ENCODE results near the gene BRWD1.

BRWD1 gene
- 131 to 334 reads per million in 2 experiments for total RNA-seq

DNA sequence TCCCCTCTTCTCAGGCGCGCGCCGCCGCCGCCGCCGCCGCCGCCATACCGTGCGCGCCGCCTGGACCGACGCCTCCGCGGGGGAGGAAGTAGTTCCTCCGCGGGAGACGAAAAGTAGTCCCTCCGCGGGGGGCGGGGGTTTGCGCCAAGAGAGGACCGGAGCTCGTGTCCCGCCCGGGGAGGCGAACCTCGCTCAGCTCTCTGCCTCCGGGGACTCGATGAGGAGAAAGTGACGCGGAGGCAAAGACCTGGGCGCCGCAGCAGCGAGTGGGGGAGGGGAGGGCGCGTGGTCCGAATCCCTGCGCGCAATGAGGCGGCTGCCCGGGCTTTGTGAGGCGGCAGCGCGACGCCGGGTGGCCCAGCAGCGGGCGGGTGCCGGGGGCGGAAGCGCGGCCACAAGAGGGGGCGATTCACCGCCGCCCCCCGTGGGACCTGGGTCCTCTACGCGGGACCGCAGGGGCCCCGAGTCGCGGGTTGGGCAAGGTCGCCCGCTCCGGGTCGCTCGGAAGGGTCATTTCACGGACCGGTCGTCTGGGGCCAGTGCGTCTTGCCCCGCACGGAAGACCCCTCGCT is at the start of gene BRWD1:
Gene BRWD1 (minus strand): TSS at position 62 of the 572 bp plus-strand sequence. CDS start 141 bp downstream, outside the sequence.
- peak; percentile 63 for DNase-seq (ENCODE audit: low read depth)

DNA sequence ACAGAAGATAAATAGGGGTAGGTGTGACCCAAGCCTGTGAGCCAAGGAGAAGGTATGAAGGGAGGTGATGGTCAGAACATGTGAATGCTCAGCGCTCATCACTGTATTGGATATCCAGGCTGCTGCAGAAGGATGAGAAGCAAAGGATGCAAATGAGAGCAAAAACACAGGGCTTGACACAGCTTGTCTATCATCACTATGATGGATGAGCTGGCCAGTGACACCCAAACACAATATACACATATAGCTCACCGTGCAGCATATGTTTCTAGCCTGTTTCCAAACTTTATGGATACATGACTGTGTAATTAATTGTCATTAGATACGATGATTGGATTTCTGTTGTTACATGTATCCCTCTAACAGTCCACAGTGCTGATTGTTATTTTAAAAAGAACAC is 49.3 kb upstream of the BRWD1 start:
- DNase-seq (ENCODE audit: low read depth): no peak

DNA sequence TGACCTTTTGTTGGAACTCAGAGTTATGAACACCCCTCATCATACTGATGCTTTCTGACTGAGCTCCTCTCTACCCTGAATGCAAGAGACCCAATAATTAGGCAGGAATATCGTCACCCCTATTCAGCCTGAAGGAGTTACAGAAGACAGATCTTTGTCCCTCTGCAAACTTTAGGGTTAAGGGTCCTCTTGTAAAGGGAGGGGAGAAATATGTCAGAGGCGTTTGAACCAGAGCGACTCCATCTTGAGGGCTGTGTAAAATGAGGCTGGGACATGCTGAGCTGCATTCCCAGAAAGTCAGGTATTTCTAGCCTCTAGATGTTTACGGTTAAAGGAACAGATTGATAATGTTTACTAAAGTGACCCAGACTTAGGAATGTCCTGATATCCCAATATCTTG is 46.0 kb upstream of the BRWD1 start:
- no peak for DNase-seq (ENCODE audit: low read depth)

DNA sequence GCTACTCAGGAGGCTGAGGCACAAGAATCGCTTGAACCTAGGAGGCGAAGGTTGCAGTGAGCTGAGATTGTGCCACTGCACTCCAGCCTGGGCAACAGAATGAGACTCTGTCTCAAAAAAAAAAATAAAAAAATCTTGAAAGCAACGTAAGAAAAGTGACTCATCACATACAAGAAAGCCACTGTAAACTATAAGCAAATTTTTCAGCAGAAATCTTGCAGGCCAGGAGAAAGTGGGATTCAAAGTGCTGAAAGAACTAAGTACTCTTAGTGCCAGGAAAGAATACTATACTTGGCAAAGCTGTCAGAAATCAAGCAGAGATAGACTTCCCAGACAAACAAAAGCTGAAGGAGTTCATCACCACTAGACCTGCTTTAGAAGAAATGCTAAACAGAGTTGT is 39.9 kb upstream of the BRWD1 start:
- DNase-seq (ENCODE audit: low read depth): no peak

DNA sequence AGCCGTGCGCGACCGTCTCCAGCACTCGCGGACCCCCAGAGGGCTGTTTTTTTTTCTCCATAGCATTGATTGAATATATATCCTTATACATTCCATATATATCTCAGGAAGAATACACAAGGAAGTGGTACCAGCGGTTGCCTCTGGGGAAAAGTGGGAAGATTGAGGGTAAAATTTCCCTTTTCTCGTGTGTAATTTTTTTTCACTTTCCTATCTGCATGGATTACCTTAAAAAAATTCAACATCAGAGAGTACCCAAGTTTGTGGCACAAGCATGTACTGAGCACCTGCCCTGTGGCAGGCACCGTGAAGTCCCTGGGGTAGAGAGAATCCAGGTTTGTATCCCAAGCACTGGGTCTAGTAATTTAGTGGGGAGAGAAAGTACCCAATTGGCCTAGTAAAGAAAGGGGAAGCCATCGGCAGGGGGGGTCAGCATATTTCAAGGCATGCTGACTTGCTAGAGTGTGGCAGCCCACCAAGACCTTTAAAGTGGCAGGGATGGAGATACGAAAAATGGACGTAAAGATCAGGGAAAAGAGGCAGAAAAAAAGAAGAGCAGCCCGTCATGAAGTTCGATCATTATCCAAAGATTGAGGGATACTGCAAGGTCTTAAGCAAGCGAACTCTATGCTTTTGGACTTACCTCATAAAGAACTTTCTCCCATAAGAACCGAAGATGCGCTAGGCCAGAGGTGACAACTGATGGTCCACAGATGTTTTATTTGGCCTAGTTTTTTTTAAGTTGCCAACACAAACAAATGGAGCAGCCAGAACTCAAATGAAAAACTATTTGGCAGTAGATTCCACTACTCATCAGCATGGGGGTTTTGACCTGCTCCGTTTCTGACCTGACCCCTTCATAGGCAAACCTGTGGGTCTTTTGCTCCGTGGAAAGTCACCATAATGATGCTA is 36.9 kb upstream of the BRWD1 start:
- no peak for DNase-seq (ENCODE audit: low read depth)

DNA sequence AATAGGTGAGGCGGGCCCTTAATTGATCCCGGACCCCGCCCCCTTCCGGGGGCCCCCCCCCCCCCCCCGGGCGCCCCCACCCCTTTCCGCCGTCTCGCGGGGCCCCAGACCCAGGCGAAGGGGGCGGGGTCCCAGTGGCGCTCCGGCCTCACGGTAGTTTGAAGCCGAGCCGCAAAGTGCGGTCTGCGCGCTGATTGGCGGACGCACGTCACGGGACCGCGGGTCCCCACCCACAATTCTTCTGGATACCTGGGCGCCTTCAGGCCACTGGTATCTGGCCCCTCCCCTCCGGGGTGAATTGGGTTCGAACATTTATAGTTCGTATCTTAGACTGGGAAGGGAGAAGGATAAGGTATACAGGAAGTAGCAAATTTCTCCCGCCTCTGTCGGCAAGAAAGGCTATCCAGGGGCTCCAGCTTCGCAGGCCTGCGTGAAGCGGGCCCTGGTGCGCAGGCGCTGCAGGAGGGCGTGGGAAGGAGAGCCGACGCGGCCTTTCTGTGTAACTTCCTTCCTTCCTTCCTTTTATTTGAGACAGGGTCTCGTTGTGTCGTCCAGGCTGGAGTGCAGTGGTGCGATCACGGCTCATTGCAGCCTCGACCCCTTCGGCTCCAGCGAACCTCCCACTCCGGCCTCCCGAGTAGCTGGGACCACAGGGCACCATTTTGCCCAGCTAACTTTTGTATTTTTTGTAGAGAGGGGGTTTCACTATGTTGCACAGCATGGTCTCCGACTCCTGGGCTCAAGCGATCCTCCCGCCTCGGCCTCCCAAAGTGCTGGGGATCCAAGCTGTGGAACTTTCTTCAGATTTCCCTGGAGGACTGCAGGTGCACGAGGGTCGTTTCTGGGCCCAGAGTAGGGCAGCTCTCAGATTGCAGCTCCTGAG is 36.0 kb upstream of the BRWD1 start:
- DNase-seq (ENCODE audit: low read depth): peak; percentile 96

DNA sequence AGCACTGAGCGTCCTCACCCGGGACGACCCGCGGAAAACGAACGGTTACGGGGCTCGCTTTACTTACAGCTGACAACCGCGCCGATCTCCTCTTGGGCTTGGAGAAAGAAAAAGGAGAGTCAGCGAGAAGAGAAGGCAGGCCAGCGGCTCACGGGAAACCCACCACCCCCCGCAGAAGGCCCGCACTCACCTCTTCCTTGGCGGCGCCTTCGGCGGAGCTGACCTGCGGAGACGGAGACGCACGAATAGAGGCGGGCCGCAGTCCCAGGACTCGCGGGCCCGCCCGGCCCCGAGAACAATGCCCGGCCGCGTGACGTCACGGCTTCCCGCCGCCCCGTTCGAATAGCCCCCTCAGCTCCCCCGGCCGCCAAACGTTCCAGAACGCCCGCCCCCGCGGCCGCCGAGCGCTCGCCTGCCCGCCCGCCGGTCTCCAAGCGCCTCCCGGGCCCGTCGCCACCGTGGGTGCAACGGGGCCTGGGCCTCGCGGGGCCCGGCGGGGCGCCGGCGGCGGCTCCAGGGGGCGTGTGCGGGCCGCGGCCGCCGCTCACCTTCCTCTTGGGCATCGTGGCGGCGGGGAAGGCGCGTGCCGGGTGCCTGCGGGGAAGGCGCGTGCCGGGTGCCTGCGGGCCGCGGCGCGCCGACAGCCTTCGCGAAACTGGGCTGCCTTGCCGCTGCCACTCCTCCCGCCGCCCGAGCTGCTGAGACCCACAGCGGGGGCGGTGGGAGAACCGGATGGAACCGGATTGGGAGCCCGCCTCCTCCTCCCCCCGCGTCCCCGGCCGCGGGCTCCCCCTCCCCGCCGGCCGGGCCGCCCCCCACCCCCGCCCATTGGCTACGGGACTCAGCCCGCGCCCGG is 35.2 kb upstream of the BRWD1 start, which contains the start of gene HMGN1:
Gene HMGN1 (minus strand): TSS at position 734 of the 856 bp plus-strand sequence. CDS start 171 bp downstream, at position 563.
- peak; percentile 84 for DNase-seq (ENCODE audit: low read depth)

DNA sequence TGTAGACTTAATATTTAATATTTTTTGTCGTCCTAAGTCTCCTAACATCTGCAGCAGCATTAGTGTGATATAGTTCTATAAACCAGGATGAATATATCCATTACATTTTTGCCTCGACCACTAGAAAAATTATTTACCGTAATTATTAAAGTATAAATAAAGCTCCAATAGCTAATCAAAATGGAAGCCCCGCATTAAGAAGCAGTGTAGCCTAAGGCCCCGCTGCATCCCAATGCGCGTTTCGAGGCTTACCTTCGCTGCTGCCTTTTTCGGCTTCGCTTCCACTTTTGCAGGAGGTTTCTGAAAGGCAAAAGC is 34.6 kb upstream of the BRWD1 start:
- no peak for DNase-seq (ENCODE audit: low read depth)

DNA sequence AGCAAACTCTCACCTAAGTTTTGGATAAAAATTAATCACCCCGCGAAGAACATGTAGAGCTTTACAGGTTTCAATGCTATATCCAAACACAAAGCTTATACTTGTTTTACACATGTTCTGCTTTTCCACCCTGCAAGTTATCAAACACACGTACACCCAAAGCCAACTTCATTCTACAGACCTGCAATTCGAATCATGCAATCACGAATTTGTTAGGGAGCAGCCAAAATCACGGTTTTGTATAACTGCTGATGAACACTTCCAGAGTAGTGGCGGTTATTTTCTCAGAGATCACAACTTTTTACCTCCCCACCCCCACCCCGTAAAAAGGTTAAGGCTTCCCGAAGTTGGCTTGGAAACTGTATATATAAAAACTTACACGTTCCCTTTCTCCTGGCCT is 34.1 kb upstream of the BRWD1 start:
- DNase-seq (ENCODE audit: low read depth): no peak

DNA sequence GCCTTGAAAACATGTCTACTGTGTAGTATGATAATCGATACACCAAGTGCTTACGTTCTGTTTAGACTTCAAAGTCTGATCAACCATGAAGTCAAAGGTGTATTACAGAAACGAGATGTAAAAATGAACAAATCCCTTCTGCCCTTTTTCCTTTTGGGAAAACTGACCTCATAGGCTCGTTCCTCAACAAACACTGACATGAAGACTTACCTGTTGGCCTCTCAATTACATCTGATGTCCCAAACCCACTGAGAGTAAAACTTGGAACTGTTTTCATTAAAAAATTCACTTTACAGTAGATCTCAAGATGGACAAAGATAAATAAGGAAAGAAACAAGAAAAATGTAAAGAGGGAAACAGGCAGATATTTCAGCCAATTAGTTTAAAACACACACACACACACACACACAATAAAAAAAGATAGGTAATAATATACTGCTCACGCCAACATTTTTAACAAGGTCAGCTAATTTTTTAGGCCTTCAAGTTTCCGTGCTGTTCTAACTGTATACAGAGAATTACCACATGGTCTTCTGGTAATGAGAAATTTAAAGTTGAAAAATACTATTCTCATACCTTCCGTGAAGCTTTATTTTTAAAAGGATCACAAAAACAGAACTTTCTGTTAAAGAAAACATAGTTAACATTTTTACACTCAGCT is 33.4 kb upstream of the BRWD1 start:
- no peak for DNase-seq (ENCODE audit: low read depth)

DNA sequence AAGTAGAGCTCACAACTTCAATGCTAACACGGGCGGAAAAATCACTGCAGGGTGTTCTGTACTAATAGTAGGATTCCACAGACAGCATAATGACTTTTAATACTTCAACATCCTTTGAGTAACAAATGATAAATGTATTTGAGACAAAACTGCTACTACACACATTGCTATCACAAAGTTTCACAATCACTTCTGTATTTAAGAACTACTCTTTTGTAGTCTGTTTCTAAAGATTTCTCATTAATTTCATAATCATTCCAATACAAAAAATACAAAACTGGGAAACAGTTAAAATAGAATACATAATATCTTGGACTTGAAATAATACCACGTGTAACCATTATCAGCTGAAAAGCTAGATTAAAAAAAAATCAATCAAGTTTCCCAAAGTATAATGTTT is 32.8 kb upstream of the BRWD1 start:
- DNase-seq (ENCODE audit: low read depth): no peak

DNA sequence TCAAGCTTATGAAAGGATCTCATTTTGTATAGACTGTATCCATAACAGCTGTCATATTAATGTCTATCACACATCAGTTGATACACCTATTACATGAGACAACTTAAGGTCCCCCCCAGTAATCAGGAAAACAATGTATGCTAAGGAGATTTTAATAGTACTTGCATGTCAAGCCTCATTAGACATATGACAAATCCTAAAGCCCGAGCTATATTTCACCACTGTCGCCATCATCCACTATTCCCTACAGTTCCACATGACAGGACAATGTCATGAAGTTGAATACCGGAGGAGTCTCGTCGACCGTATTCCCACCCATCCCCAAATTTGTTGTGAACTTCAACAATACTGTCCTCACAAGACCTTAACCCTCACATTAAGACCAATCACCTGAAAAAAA is 32.0 kb upstream of the BRWD1 start:
- DNase-seq (ENCODE audit: low read depth): no peak

DNA sequence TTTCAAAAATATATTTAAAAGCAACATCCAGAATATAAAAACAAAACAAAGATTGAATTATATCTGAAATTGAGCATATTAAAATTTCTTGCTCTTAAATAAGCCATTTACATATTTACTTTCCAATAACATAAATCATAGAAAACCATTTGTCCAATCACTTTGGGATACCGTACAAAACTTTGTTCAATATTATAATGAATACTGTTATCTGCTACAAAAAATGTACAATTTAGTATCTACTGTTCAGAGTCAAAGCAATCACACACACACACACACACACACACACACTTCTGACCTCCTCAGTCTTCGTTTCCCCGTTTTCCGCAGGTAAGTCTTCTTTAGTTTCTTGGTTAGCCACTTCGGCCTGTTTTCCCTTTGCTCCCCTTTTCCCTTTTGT is 31.4 kb upstream of the BRWD1 start:
- no peak for DNase-seq (ENCODE audit: low read depth)

DNA sequence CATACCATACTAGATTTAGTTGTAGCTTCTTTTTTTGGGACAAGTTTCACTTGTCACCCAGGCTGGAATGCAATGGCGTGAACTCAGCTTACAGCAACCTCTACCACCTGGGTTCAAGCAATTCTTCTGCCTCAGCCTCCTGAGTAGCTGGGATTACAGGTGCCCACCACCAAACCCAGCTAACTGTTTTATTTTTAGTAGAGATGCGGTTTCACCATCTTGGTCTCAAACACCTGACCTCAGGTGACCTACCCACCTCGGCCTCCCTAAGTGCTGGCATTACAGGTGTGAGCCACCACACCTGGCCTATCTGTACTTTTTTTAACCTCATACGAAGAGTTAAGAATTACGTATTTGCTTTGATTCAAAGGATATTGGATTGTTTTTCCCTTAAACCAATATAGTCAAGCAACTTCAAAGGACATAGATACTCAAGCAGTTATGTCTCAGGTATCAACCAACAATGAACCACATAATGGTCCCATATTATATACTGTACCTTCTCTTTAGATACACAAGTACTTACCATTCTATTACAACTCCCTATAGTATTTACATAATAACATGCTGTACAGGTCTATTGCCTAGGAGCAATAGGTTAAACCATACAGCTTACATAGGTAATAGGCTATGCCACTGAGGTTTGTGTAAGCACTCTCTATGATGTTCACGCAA is 28.0 kb upstream of the BRWD1 start:
- DNase-seq (ENCODE audit: low read depth): no peak

DNA sequence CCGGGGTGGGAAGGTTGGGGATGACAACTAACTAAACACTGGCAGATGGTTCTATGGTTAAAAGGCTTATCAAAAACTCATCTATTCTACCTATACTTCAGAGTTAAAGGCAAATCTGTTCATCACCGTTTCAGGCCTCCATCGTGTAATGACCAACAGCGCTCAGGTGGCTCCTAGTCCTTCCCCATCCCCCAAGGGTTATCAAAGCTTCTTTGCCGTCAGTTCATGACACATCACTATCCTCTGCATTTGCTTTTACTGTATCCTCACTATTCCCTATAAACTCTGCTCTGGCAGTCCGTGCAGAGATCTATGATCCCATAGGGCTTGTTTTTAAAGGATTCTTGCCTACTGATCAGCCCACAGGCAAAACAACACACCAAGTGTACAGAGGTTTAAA is 27.3 kb upstream of the BRWD1 start:
- DNase-seq (ENCODE audit: low read depth): no peak

DNA sequence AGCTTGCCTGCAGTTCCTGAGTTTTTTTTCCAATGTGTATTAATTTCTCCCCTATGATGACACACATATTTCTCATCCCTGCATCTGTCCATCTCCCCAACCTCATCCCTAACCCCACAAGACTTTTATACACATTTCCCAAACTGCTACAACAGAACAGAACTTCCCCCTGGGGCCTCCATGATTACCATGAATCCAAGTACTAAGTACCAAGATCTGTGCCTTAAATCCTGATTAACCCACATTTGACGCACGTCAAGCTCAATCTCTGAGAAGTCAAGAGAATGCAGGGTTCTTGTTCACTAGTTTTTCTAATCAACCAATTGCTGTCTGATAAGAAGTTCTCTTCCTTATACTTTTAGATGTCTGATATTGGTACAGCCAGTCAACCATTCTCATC is 25.8 kb upstream of the BRWD1 start:
- no peak for DNase-seq (ENCODE audit: low read depth)

DNA sequence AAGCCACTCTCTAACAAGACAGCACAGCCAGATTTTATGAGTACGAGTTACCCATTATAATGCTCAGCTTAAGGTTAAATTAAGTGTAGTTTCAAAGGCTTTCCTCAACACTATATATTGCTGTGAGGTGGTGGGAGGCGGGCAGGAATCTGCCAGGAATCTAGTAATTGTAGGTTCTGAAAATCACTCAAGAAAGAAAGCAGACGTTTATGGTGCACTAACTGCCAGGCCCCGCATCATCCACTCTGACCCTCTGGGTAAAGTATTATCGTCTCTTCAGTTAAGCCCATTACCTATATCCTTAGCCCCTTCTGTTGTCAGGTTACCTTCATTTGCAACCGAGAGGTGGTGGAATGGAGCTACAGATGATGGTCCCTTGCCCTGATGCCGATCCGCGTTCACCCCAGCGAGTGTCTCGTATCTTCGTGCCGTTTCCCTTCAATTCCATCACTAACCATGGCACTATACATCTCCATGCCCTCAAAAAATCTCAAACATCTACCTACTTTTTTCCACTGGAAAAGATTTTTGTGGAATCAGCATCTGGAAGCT is 23.1 kb upstream of the BRWD1 start:
- DNase-seq (ENCODE audit: low read depth): no peak

DNA sequence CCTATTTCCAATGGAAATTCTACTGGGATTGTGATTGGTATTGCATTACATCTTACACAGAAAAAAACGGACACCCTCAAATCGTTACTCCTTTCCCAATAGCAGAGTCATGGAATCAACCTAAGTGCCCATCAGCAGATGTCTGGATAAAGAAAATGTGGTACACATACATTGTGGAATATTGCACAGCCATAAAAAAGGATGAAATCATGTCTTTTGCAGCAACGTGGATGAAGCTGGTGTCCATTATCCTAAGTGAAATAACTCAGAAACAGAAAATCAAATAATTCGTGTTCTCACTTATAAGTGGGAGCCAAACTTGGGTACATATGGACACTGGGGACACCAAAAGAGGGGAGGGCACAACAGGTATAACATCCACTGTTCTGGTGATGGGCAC is 21.2 kb upstream of the BRWD1 start:
- no peak for DNase-seq (ENCODE audit: low read depth)

DNA sequence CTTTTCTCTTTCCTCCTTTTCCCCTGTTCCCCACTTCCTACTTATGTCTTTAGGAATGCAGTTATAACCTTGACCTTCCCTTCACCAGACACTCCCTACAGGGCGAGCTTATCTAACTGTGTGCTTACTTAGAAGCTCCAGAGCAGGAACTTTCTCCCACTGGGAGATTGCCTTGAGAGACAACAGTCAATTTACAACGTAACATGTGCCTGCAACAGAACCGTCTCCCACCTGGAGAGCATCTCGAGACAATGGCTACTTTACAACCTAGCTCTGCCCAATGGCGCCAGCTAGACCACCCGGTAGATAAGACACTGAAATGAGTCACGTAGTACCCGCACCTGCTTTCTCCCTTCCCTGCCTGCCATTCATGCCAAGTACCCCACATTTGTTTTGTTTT is 18.7 kb upstream of the BRWD1 start:
- DNase-seq (ENCODE audit: low read depth): no peak

DNA sequence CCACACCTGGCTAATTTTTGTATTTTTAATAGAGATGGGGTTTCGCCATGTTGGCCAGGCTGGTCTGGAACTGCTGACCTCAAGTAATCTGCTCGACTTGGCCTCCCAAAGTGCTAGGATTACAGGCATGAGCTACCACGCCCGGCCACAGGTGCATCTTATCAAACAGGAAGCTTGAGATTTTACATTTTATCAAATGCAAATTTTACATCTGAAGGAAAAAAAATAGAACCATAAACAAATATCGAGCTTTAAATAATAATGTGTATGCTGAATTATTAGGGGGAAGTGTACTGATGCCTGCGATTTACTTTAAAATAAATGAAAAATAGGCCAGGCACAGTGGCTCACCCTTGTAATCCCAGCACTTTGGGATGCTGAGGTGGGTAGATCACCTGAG is 16.6 kb upstream of the BRWD1 start:
- DNase-seq (ENCODE audit: low read depth): no peak

All from T follicular helper cell (primary cell).